ENCODE data around the gene DISC1.

DNA sequence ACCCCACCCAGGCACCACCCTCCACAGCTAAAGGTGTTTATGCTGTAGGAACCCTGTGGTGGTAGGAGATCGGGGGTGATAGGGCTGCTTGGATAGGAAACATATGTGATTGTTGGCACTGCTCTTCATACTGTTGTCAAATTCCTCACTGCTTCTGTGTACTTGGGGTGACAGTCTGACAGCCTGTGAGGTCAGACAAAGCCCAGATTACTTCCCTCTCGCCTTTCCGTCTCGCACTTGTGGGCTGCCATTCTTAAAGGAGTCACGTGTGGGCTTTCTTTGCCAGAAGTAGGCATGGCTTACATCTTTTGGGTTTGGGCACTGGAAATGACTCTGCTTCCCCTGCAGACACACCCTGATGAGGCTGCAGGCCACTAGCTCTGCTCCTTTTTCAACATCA is 363.8 kb downstream of the DISC1 start:
- TF ChIP-seq, protein P1, sequence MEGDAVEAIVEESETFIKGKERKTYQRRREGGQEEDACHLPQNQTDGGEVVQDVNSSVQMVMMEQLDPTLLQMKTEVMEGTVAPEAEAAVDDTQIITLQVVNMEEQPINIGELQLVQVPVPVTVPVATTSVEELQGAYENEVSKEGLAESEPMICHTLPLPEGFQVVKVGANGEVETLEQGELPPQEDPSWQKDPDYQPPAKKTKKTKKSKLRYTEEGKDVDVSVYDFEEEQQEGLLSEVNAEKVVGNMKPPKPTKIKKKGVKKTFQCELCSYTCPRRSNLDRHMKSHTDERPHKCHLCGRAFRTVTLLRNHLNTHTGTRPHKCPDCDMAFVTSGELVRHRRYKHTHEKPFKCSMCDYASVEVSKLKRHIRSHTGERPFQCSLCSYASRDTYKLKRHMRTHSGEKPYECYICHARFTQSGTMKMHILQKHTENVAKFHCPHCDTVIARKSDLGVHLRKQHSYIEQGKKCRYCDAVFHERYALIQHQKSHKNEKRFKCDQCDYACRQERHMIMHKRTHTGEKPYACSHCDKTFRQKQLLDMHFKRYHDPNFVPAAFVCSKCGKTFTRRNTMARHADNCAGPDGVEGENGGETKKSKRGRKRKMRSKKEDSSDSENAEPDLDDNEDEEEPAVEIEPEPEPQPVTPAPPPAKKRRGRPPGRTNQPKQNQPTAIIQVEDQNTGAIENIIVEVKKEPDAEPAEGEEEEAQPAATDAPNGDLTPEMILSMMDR (IDR thresholded peaks at IDR 0.05; ENCODE audit: low read length), result no peak
- no peak for TF ChIP-seq EZH2 (IDR thresholded peaks at IDR 0.05; ENCODE audit: borderline replicate concordance, low read length)

All from OCI-LY1 (cell line).